Thyroid gland (tissue), 4 donors: ENCODE results near the gene CDC20.

ENCODE experiments used
- POLR2A ChIP-seq, 2 donors: fragments of 450-650 bp; IDR thresholded peaks; one replicate each; pipeline ENCODE4 v1.6.1; 2017; ENCODE audit warnings: antibody characterized with exemption in 2 of 2, mild to moderate bottlenecking in 2 of 2, moderate library complexity in 1 of 2
- TF ChIP-seq, protein P1 (sequence below), 6 experiments: fragments of 200-600 bp in 3 of 6; fragments of 450-650 bp in 3 of 6; sonication (generic) in 3 of 6; IDR thresholded peaks; one replicate each; pipeline ENCODE4 v1.5.1; 2016 to 2019; ENCODE audit warnings: antibody characterized with exemption in 6 of 6, mild to moderate bottlenecking in 2 of 6, inconsistent platforms in 1 of 6, moderate library complexity in 1 of 6

DNA sequence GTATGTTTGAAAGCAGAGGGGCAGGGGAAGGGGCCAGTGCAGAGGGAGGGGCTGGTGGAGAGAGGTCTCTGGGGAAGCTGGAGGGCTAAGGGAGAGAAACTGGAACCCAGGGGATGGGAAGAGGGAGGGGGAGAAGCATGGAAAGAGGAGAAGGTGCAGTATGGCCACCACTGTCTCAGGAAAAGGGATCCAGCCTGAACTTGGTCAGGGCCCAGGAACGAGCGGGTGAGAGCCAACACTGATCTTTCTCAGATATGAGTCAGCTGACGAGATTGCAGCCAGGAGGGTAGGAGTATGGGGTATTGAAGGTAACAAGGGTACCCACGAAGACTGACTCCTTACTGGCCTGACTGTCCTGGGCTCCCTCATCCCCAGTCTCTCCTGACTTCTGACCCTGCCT, 40.0 kb upstream of the CDC20 start:
- TF ChIP-seq POLR2A (IDR thresholded peaks at IDR 0.05) = no peak
- TF ChIP-seq, protein P1, sequence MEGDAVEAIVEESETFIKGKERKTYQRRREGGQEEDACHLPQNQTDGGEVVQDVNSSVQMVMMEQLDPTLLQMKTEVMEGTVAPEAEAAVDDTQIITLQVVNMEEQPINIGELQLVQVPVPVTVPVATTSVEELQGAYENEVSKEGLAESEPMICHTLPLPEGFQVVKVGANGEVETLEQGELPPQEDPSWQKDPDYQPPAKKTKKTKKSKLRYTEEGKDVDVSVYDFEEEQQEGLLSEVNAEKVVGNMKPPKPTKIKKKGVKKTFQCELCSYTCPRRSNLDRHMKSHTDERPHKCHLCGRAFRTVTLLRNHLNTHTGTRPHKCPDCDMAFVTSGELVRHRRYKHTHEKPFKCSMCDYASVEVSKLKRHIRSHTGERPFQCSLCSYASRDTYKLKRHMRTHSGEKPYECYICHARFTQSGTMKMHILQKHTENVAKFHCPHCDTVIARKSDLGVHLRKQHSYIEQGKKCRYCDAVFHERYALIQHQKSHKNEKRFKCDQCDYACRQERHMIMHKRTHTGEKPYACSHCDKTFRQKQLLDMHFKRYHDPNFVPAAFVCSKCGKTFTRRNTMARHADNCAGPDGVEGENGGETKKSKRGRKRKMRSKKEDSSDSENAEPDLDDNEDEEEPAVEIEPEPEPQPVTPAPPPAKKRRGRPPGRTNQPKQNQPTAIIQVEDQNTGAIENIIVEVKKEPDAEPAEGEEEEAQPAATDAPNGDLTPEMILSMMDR (IDR thresholded peaks at IDR 0.05) = no peak
